ENCODE measurements around the gene KRTAP10-1.

The KRTAP10-1 gene

GRCh38 chr21:44500111-44500510 is 39.9 kb downstream of the KRTAP10-1 start:
- no peak overlapping the region for H3K4me3 Mint-ChIP-seq
- no peak for DNase-seq
- H3K36me3 Mint-ChIP-seq (ENCODE audit: low read depth) = peaks cover 8% of the 10 kb centered on the region
- peaks cover 4% of the 10 kb centered on the region for H3K9me3 Mint-ChIP-seq
- H3K27me3 Mint-ChIP-seq (ENCODE audit: low read depth, poor library complexity) = peaks cover 6% of the 10 kb centered on the region
- H3K4me1 Mint-ChIP-seq = peaks cover 37% of the 10 kb centered on the region
- H3K27ac Mint-ChIP-seq = no peak overlapping the region
- TF ChIP-seq CTCF (IDR thresholded peaks at IDR 0.05) = no peak

- peaks cover 37% of the 10 kb centered on the region for H3K4me1 Mint-ChIP-seq
- H3K4me3 Mint-ChIP-seq = no peak overlapping the region
- H3K27ac Mint-ChIP-seq = no peak overlapping the region
- H3K9me3 Mint-ChIP-seq = peaks cover 4% of the 10 kb centered on the region
- peaks cover 6% of the 10 kb centered on the region for H3K27me3 Mint-ChIP-seq (ENCODE audit: low read depth, poor library complexity)
- no peak for TF ChIP-seq CTCF (IDR thresholded peaks at IDR 0.05)
- peaks cover 8% of the 10 kb centered on the region for H3K36me3 Mint-ChIP-seq (ENCODE audit: low read depth)
- DNase-seq = no peak
Measured at GRCh38 chr21:44499631-44500030, 40.4 kb downstream of the KRTAP10-1 start.

GRCh38 chr21:44499211-44499560 is 40.8 kb downstream of the KRTAP10-1 start:
- Mint-ChIP-seq H3K4me1 (peaks cover 37% of the 10 kb centered on the region), H3K4me3 (no peak overlapping the region), H3K36me3 (ENCODE audit: low read depth) (peaks cover 8% of the 10 kb centered on the region), H3K9me3 (peaks cover 7% of the 10 kb centered on the region), H3K27ac (no peak overlapping the region), H3K27me3 (ENCODE audit: low read depth, poor library complexity) (peaks cover 6% of the 10 kb centered on the region)
- TF ChIP-seq CTCF (IDR thresholded peaks at IDR 0.05) = no peak
- no peak for DNase-seq

GRCh38 chr21:44498280-44499210 is 41.5 kb downstream of the KRTAP10-1 start:
- Mint-ChIP-seq H3K27me3 (ENCODE audit: low read depth, poor library complexity) (peaks cover 6% of the 10 kb centered on the region), H3K36me3 (ENCODE audit: low read depth) (peaks cover 9% of the 10 kb centered on the region), H3K9me3 (peaks cover 11% of the 10 kb centered on the region), H3K4me3 (no peak overlapping the region), H3K4me1 (peaks cover 37% of the 10 kb centered on the region), H3K27ac (peak overlapping the region; percentile 72)
- no peak for TF ChIP-seq CTCF (IDR thresholded peaks at IDR 0.05)
- DNase-seq = no peak

GRCh38 chr21:44497703-44498126 is 42.3 kb downstream of the KRTAP10-1 start:
- Mint-ChIP-seq H3K36me3 (ENCODE audit: low read depth) (peaks cover 17% of the 10 kb centered on the region), H3K4me1 (peaks cover 37% of the 10 kb centered on the region), H3K27me3 (ENCODE audit: low read depth, poor library complexity) (peaks cover 6% of the 10 kb centered on the region), H3K27ac (no peak overlapping the region), H3K9me3 (peaks cover 19% of the 10 kb centered on the region), H3K4me3 (no peak overlapping the region)
- no peak for DNase-seq
- TF ChIP-seq CTCF (IDR thresholded peaks at IDR 0.05) = no peak
